Measurements from ENCODE around the gene OR51G1.

OR51G1 gene

GRCh38 chr11:4922304-4922703 is 1.8 kb downstream of the OR51G1 start:
- Histone ChIP-seq H3K79me2 (ENCODE audit: insufficient read depth, low read length) (no peaks in the 10 kb centered on the region), H3K27ac (ENCODE audit: low read length) (no peak overlapping the region), H3K9me3 (ENCODE audit: insufficient read depth, low read length, severe bottlenecking) (no peaks in the 10 kb centered on the region), H3K36me3 (ENCODE audit: insufficient read depth, low read length) (no peaks in the 10 kb centered on the region), H3K4me2 (ENCODE audit: insufficient read depth, low read length) (no peak overlapping the region), H3K4me1 (ENCODE audit: insufficient read depth, low read length) (no peaks in the 10 kb centered on the region), H4K20me1 (ENCODE audit: insufficient read depth, low read length) (no peaks in the 10 kb centered on the region), H2AFZ (ENCODE audit: low read depth, low read length) (no peak overlapping the region), H3K9ac (ENCODE audit: low read depth, low read length) (no peak overlapping the region), H3K27me3 (ENCODE audit: insufficient read depth, low read length, poor library complexity) (peaks cover 3% of the 10 kb centered on the region), H3K4me3 (ENCODE audit: low read depth in 1 of 2, low read length in 2 of 2) (no peak overlapping the region)
- no peak for ATAC-seq (ENCODE audit: insufficient read depth, low read depth)
- no peak for TF ChIP-seq CTCF (IDR thresholded peaks at IDR 0.05; ENCODE audit: borderline replicate concordance, extremely low read depth, low read length, poor library complexity, severe bottlenecking)
- no peak for TF ChIP-seq EZH2 (IDR thresholded peaks at IDR 0.05; ENCODE audit: borderline replicate concordance, low read depth, low read length, severe bottlenecking)
- no peak for DNase-seq

- Histone ChIP-seq H3K9ac (ENCODE audit: low read depth, low read length) (no peak overlapping the region), H3K4me2 (ENCODE audit: insufficient read depth, low read length) (no peak overlapping the region), H3K9me3 (ENCODE audit: insufficient read depth, low read length, severe bottlenecking) (no peaks in the 10 kb centered on the region), H3K4me3 (ENCODE audit: low read depth in 1 of 2, low read length in 2 of 2) (no peak overlapping the region), H3K36me3 (ENCODE audit: insufficient read depth, low read length) (no peaks in the 10 kb centered on the region), H2AFZ (ENCODE audit: low read depth, low read length) (no peak overlapping the region), H3K4me1 (ENCODE audit: insufficient read depth, low read length) (no peaks in the 10 kb centered on the region), H4K20me1 (ENCODE audit: insufficient read depth, low read length) (no peaks in the 10 kb centered on the region), H3K27me3 (ENCODE audit: insufficient read depth, low read length, poor library complexity) (peaks cover 3% of the 10 kb centered on the region), H3K79me2 (ENCODE audit: insufficient read depth, low read length) (no peaks in the 10 kb centered on the region), H3K27ac (ENCODE audit: low read length) (no peak overlapping the region)
- DNase-seq: no peak
- ATAC-seq (ENCODE audit: insufficient read depth, low read depth): no peak
- TF ChIP-seq CTCF (IDR thresholded peaks at IDR 0.05; ENCODE audit: borderline replicate concordance, extremely low read depth, low read length, poor library complexity, severe bottlenecking): no peak
- no peak for TF ChIP-seq EZH2 (IDR thresholded peaks at IDR 0.05; ENCODE audit: borderline replicate concordance, low read depth, low read length, severe bottlenecking)
Measured at GRCh38 chr11:4921796-4922195, 2.3 kb downstream of the OR51G1 start.

GRCh38 chr11:4919250-4919649 is 4.9 kb downstream of the OR51G1 start, which contains the start of gene OR51G2:
Gene OR51G2, minus strand, starts transcription at chr11:4919350. Its CDS starts 3,687 bp downstream, at chr11:4915663.
- Histone ChIP-seq H3K36me3 (ENCODE audit: insufficient read depth, low read length) (no peaks in the 10 kb centered on the region), H4K20me1 (ENCODE audit: insufficient read depth, low read length) (no peaks in the 10 kb centered on the region), H3K9ac (ENCODE audit: low read depth, low read length) (no peak within 1 kb of the TSS), H3K4me3 (ENCODE audit: low read depth in 1 of 2, low read length in 2 of 2) (no peak within 1 kb of the TSS), H3K9me3 (ENCODE audit: insufficient read depth, low read length, severe bottlenecking) (no peaks in the 10 kb centered on the region), H3K79me2 (ENCODE audit: insufficient read depth, low read length) (no peaks in the 10 kb centered on the region), H2AFZ (ENCODE audit: low read depth, low read length) (no peak within 1 kb of the TSS), H3K27ac (ENCODE audit: low read length) (no peak within 1 kb of the TSS), H3K4me2 (ENCODE audit: insufficient read depth, low read length) (no peak within 1 kb of the TSS), H3K4me1 (ENCODE audit: insufficient read depth, low read length) (no peaks in the 10 kb centered on the region), H3K27me3 (ENCODE audit: insufficient read depth, low read length, poor library complexity) (no peaks in the 10 kb centered on the region)
- DNase-seq: no peak
- no peak for TF ChIP-seq CTCF (IDR thresholded peaks at IDR 0.05; ENCODE audit: borderline replicate concordance, extremely low read depth, low read length, poor library complexity, severe bottlenecking)
- no peak for TF ChIP-seq EZH2 (IDR thresholded peaks at IDR 0.05; ENCODE audit: borderline replicate concordance, low read depth, low read length, severe bottlenecking)
- no peak for ATAC-seq (ENCODE audit: insufficient read depth, low read depth)

GRCh38 chr11:4916581-4916980 is 7.6 kb downstream of the OR51G1 start:
- Histone ChIP-seq H3K4me3 (ENCODE audit: low read depth in 1 of 2, low read length in 2 of 2) (no peak overlapping the region), H3K27ac (ENCODE audit: low read length) (no peak overlapping the region), H3K4me2 (ENCODE audit: insufficient read depth, low read length) (no peak overlapping the region), H3K4me1 (ENCODE audit: insufficient read depth, low read length) (no peaks in the 10 kb centered on the region), H3K9me3 (ENCODE audit: insufficient read depth, low read length, severe bottlenecking) (no peaks in the 10 kb centered on the region), H3K9ac (ENCODE audit: low read depth, low read length) (no peak overlapping the region), H2AFZ (ENCODE audit: low read depth, low read length) (no peak overlapping the region), H3K79me2 (ENCODE audit: insufficient read depth, low read length) (no peaks in the 10 kb centered on the region), H3K27me3 (ENCODE audit: insufficient read depth, low read length, poor library complexity) (no peaks in the 10 kb centered on the region), H3K36me3 (ENCODE audit: insufficient read depth, low read length) (no peaks in the 10 kb centered on the region), H4K20me1 (ENCODE audit: insufficient read depth, low read length) (no peaks in the 10 kb centered on the region)
- ATAC-seq (ENCODE audit: insufficient read depth, low read depth) (no peak), DNase-seq (no peak)
- no peak for TF ChIP-seq EZH2 (IDR thresholded peaks at IDR 0.05; ENCODE audit: borderline replicate concordance, low read depth, low read length, severe bottlenecking)
- no peak for TF ChIP-seq CTCF (IDR thresholded peaks at IDR 0.05; ENCODE audit: borderline replicate concordance, extremely low read depth, low read length, poor library complexity, severe bottlenecking)
